Activated naive CD4-positive, alpha-beta T cell treated with anti-CD3 and anti-CD28 coated beads, Interleukin-2, amount 10 ng/mL, durations not matched to agents 7 days and 5 days (primary cell): ENCODE data around the gene POC5.

Experiments used
- CTCF ChIA-PET: fragments of 350-600 bp; sonication (Branson Sonifier 250); formaldehyde crosslinking; loops from one replicate; lab custom pipeline; 2021; ENCODE audit warnings: antibody characterized with exemption; lab: Charles Lee
- DNase-seq: peaks from one replicate; pipeline ENCODE4 v3.0.0-alpha.2; 2020
- H3K27ac Mint-ChIP-seq: one replicate; pipeline ENCODE4 v1.8.0; 2021; ENCODE audit warnings: mild to moderate bottlenecking, moderate library complexity, mixed read lengths
- H3K27me3 Mint-ChIP-seq: one replicate; pipeline ENCODE4 v1.8.0; 2021; ENCODE audit warnings: mild to moderate bottlenecking, mixed read lengths
- H3K36me3 Mint-ChIP-seq: one replicate; pipeline ENCODE4 v1.8.0; 2021; ENCODE audit warnings: mixed read lengths
- H3K4me1 Mint-ChIP-seq: one replicate; pipeline ENCODE4 v1.8.0; 2021; ENCODE audit warnings: mixed read lengths
- H3K4me3 Mint-ChIP-seq: one replicate; pipeline ENCODE4 v1.8.0; 2021; ENCODE audit warnings: mild to moderate bottlenecking, moderate library complexity, mixed read lengths
- H3K9me3 Mint-ChIP-seq: one replicate; pipeline ENCODE4 v1.8.0; 2021; ENCODE audit warnings: mixed read lengths

Gene POC5

GRCh38 chr5:75660678-75661465 is 56.4 kb downstream of the POC5 start:
- Mint-ChIP-seq H3K36me3 (no peaks in the 10 kb centered on the region), H3K27me3 (peaks cover 4% of the 10 kb centered on the region), H3K9me3 (no peaks in the 10 kb centered on the region), H3K4me1 (peaks cover 8% of the 10 kb centered on the region), H3K4me3 (no peak overlapping the region), H3K27ac (no peak overlapping the region)
- DNase-seq, result no peak
- CTCF ChIA-PET, result no interaction called here

GRCh38 chr5:75659791-75660450 is 57.3 kb downstream of the POC5 start:
- DNase-seq, result no peak
- Mint-ChIP-seq H3K4me3 (no peak overlapping the region), H3K9me3 (no peaks in the 10 kb centered on the region), H3K27ac (no peak overlapping the region), H3K36me3 (no peaks in the 10 kb centered on the region), H3K27me3 (peaks cover 8% of the 10 kb centered on the region), H3K4me1 (peaks cover 8% of the 10 kb centered on the region)
- CTCF ChIA-PET, result interaction anchor here (1.0 kb wide), 1 partner anchor 9 kb away, joined by 3 read pairs; no protein-coding TSS in a partner anchor

- H3K27me3 Mint-ChIP-seq, result peaks cover 13% of the 10 kb centered on the region
- H3K36me3 Mint-ChIP-seq, result no peaks in the 10 kb centered on the region
- no peak overlapping the region for H3K4me3 Mint-ChIP-seq
- DNase-seq, result no peak
- H3K27ac Mint-ChIP-seq, result no peak overlapping the region
- CTCF ChIA-PET, result no interaction called here
- no peaks in the 10 kb centered on the region for H3K9me3 Mint-ChIP-seq
- peaks cover 8% of the 10 kb centered on the region for H3K4me1 Mint-ChIP-seq
Observed at GRCh38 chr5:75656311-75657003, 60.8 kb downstream of the POC5 start.

- Mint-ChIP-seq H3K36me3 (no peaks in the 10 kb centered on the region), H3K4me3 (no peak overlapping the region), H3K9me3 (no peaks in the 10 kb centered on the region), H3K27ac (no peak overlapping the region), H3K27me3 (peaks cover 13% of the 10 kb centered on the region), H3K4me1 (peaks cover 2% of the 10 kb centered on the region)
- CTCF ChIA-PET, result no interaction called here
- no peak for DNase-seq
Observed at GRCh38 chr5:75654693-75655295, 62.4 kb downstream of the POC5 start.

- Mint-ChIP-seq H3K36me3 (no peaks in the 10 kb centered on the region), H3K27ac (no peak overlapping the region), H3K4me1 (peaks cover under 1% of the 10 kb centered on the region), H3K27me3 (peaks cover 13% of the 10 kb centered on the region), H3K4me3 (no peak overlapping the region), H3K9me3 (no peaks in the 10 kb centered on the region)
- no peak for DNase-seq
- CTCF ChIA-PET, result no interaction called here
Observed at GRCh38 chr5:75653521-75653920, 63.7 kb downstream of the POC5 start.

GRCh38 chr5:75651575-75652238 is 65.5 kb downstream of the POC5 start:
- H3K27ac Mint-ChIP-seq, result no peak overlapping the region
- DNase-seq, result no peak
- no peaks in the 10 kb centered on the region for H3K36me3 Mint-ChIP-seq
- H3K4me3 Mint-ChIP-seq, result no peak overlapping the region
- peaks cover 11% of the 10 kb centered on the region for H3K27me3 Mint-ChIP-seq
- H3K9me3 Mint-ChIP-seq, result peaks cover 1% of the 10 kb centered on the region
- CTCF ChIA-PET, result no interaction called here
- peaks cover 3% of the 10 kb centered on the region for H3K4me1 Mint-ChIP-seq

- Mint-ChIP-seq H3K36me3 (no peaks in the 10 kb centered on the region), H3K4me3 (no peak overlapping the region), H3K9me3 (peaks cover 1% of the 10 kb centered on the region), H3K27ac (no peak overlapping the region), H3K4me1 (peaks cover 3% of the 10 kb centered on the region), H3K27me3 (no peaks in the 10 kb centered on the region)
- CTCF ChIA-PET, result no interaction called here
- no peak for DNase-seq
Observed at GRCh38 chr5:75648712-75649111, 68.5 kb downstream of the POC5 start.

GRCh38 chr5:75640826-75641225 is 76.4 kb downstream of the POC5 start:
- no peaks in the 10 kb centered on the region for H3K9me3 Mint-ChIP-seq
- no peaks in the 10 kb centered on the region for H3K4me1 Mint-ChIP-seq
- H3K4me3 Mint-ChIP-seq, result no peak overlapping the region
- DNase-seq, result no peak
- H3K27me3 Mint-ChIP-seq, result peaks cover 5% of the 10 kb centered on the region
- H3K36me3 Mint-ChIP-seq, result no peaks in the 10 kb centered on the region
- CTCF ChIA-PET, result no interaction called here
- H3K27ac Mint-ChIP-seq, result no peak overlapping the region

- Mint-ChIP-seq H3K4me1 (no peaks in the 10 kb centered on the region), H3K4me3 (no peak overlapping the region), H3K27ac (no peak overlapping the region), H3K36me3 (no peaks in the 10 kb centered on the region), H3K9me3 (no peaks in the 10 kb centered on the region), H3K27me3 (peaks cover 5% of the 10 kb centered on the region)
- CTCF ChIA-PET, result no interaction called here
- no peak for DNase-seq
Observed at GRCh38 chr5:75640395-75640794, 76.8 kb downstream of the POC5 start.

GRCh38 chr5:75639535-75640311 is 77.5 kb downstream of the POC5 start:
- Mint-ChIP-seq H3K27me3 (peaks cover 5% of the 10 kb centered on the region), H3K27ac (no peak overlapping the region), H3K4me3 (no peak overlapping the region), H3K4me1 (no peaks in the 10 kb centered on the region), H3K36me3 (no peaks in the 10 kb centered on the region), H3K9me3 (no peaks in the 10 kb centered on the region)
- DNase-seq, result no peak
- CTCF ChIA-PET, result no interaction called here

GRCh38 chr5:75637949-75638348 is 79.3 kb downstream of the POC5 start:
- Mint-ChIP-seq H3K27me3 (peaks cover 5% of the 10 kb centered on the region), H3K27ac (no peak overlapping the region), H3K9me3 (peaks cover 2% of the 10 kb centered on the region), H3K4me1 (no peaks in the 10 kb centered on the region), H3K4me3 (no peak overlapping the region), H3K36me3 (no peaks in the 10 kb centered on the region)
- CTCF ChIA-PET, result no interaction called here
- no peak for DNase-seq

- Mint-ChIP-seq H3K4me3 (no peak overlapping the region), H3K4me1 (no peaks in the 10 kb centered on the region)
Observed at GRCh38 chr5:75632321-75632720, 84.9 kb downstream of the POC5 start.

GRCh38 chr5:75630875-75631274 is 86.4 kb downstream of the POC5 start:
- no peaks in the 10 kb centered on the region for H3K36me3 Mint-ChIP-seq
- H3K4me1 Mint-ChIP-seq, result no peaks in the 10 kb centered on the region
- H3K27ac Mint-ChIP-seq, result no peak overlapping the region
- no peaks in the 10 kb centered on the region for H3K27me3 Mint-ChIP-seq
- H3K9me3 Mint-ChIP-seq, result peaks cover 2% of the 10 kb centered on the region
- CTCF ChIA-PET, result no interaction called here
- H3K4me3 Mint-ChIP-seq, result no peak overlapping the region
- DNase-seq, result no peak

More at GRCh38 chr5:75632321-75632720, 84.9 kb downstream of the POC5 start:
- Mint-ChIP-seq H3K36me3 (no peaks in the 10 kb centered on the region), H3K27me3 (peaks cover 5% of the 10 kb centered on the region), H3K27ac (no peak overlapping the region), H3K9me3 (peaks cover 2% of the 10 kb centered on the region)
- CTCF ChIA-PET, result no interaction called here
- no peak for DNase-seq
